IMR-90 (cell line): ENCODE data around the gene XPR1. TPM values are rescaled to one million over a fixed set of nuclear protein-coding genes. Genes with fewer than 3 reads are reported as not detected.

Experiments
- ATAC-seq: fragments of 200-7000 bp; cut with Tn5 transposase; 2 replicates; pipeline ENCODE4 v1.9.1; 2020; ENCODE audit warnings: low read depth, mild to moderate bottlenecking, moderate library complexity
- BruUV-seq: library from RNA; stranded (reverse); fragments of 400-500 nt; replicated peaks from 2 replicates; lab custom pipeline; 2021; lab: Mats Ljungman, UMichigan
- CTCF ChIA-PET: fragments of 300-600 bp; formaldehyde crosslinking; extraction: SDS; loops from one replicate; lab custom pipeline; 2021; ENCODE audit warnings: antibody characterized with exemption; lab: Yijun Ruan, JAX
- POLR2A ChIA-PET: fragments of 300-600 bp; sonication (Branson Sonifier 250); formaldehyde crosslinking; loops from one replicate; lab custom pipeline; 2022; ENCODE audit warnings: antibody characterized with exemption; ENCODE audit not compliant: unreplicated experiment; lab: Charles Lee
- DNase-seq: peaks from one replicate; pipeline ENCODE4 v3.0.0; 2013
- H2AFZ ChIP-seq: replicated peaks from 2 replicates; pipeline ENCODE3; 2013; ENCODE audit warnings: low read length, mild to moderate bottlenecking; ENCODE audit not compliant: poor library complexity
- H2AK5ac ChIP-seq: 2 replicates; pipeline ENCODE4 v1.6.1; 2013; ENCODE audit warnings: low read depth, low read length, inconsistent platforms
- H2AK9ac ChIP-seq: replicated peaks from 2 replicates; pipeline ENCODE3; 2013; ENCODE audit warnings: mild to moderate bottlenecking, low read depth, low read length, moderate library complexity; ENCODE audit not compliant: poor library complexity
- H2BK120ac ChIP-seq: 2 replicates; pipeline ENCODE4 v1.6.1; 2013; ENCODE audit warnings: low read depth, low read length, inconsistent platforms
- H2BK15ac ChIP-seq: 3 replicates; pipeline ENCODE4 v1.6.1; 2013; ENCODE audit warnings: low read depth, low read length, inconsistent platforms
- H2BK20ac ChIP-seq: 2 replicates; pipeline ENCODE4 v1.6.1; 2013; ENCODE audit warnings: low read depth, mild to moderate bottlenecking, inconsistent platforms, low read length, moderate library complexity
- H2BK5ac ChIP-seq: 2 replicates; pipeline ENCODE4 v1.6.1; 2013; ENCODE audit warnings: mild to moderate bottlenecking, low read depth, low read length, inconsistent platforms; ENCODE audit not compliant: poor library complexity, severe bottlenecking
- H3K14ac ChIP-seq: replicated peaks from 2 replicates; pipeline ENCODE4 v1.6.1; 2013; ENCODE audit warnings: low read depth, low read length, inconsistent platforms
- H3K18ac ChIP-seq: 2 replicates; pipeline ENCODE4 v1.6.1; 2013; ENCODE audit warnings: low read depth, low read length, control low read depth
- H3K23ac ChIP-seq: 2 replicates; pipeline ENCODE4 v1.6.1; 2013; ENCODE audit warnings: low read depth, low read length, inconsistent platforms
- H3K27ac ChIP-seq: 2 replicates; pipeline ENCODE4 v1.5.1; 2013; ENCODE audit warnings: mild to moderate bottlenecking, control low read depth, low read length; ENCODE audit not compliant: insufficient read depth
- H3K27me3 ChIP-seq: 2 replicates; pipeline ENCODE4 v1.6.1; 2013; ENCODE audit warnings: low read length; ENCODE audit not compliant: control insufficient read depth, insufficient read depth
- H3K36me3 ChIP-seq: 2 replicates; pipeline ENCODE4 v1.6.1; 2013; ENCODE audit warnings: low read length, mixed read lengths; ENCODE audit not compliant: control insufficient read depth, insufficient read depth
- H3K4ac ChIP-seq: 2 replicates; pipeline ENCODE4 v1.6.1; 2013; ENCODE audit warnings: low read depth, low read length, inconsistent platforms
- H3K4me1 ChIP-seq: 2 replicates; pipeline ENCODE4 v1.6.1; 2013; ENCODE audit warnings: low read length, mixed read lengths; ENCODE audit not compliant: control insufficient read depth, insufficient read depth
- H3K4me2 ChIP-seq: 2 replicates; pipeline ENCODE4 v1.6.1; 2013; ENCODE audit warnings: low read depth, mild to moderate bottlenecking, control low read depth, low read length, moderate library complexity
- H3K4me3 ChIP-seq: 2 replicates; pipeline ENCODE4 v1.5.1; 2013; ENCODE audit warnings: low read depth, mild to moderate bottlenecking, control low read depth, low read length, moderate library complexity; ENCODE audit not compliant: insufficient read depth
- H3K56ac ChIP-seq: 2 replicates; pipeline ENCODE4 v1.6.1; 2013; ENCODE audit warnings: low read length, inconsistent platforms; ENCODE audit not compliant: insufficient read depth; ENCODE audit errors: extremely low read depth
- H3K79me1 ChIP-seq, 2 experiments: 2 replicates each; pipeline ENCODE4 v1.6.1; 2013; ENCODE audit warnings: low read length in 2 of 2, inconsistent platforms in 1 of 2, low read depth in 1 of 2
- H3K9ac ChIP-seq: 2 replicates; pipeline ENCODE4 v1.6.1; 2013; ENCODE audit warnings: low read depth, low read length, control low read depth
- H3K9me1 ChIP-seq: 2 replicates; pipeline ENCODE4 v1.6.1; 2013; ENCODE audit warnings: low read length, inconsistent platforms; ENCODE audit not compliant: insufficient read depth
- H3K9me3 ChIP-seq: 2 replicates; pipeline ENCODE4 v1.6.1; 2013; ENCODE audit warnings: low read length; ENCODE audit not compliant: control insufficient read depth, insufficient read depth
- H4K20me1 ChIP-seq: 2 replicates; pipeline ENCODE4 v1.6.1; 2013; ENCODE audit warnings: low read length, inconsistent platforms; ENCODE audit not compliant: insufficient read depth
- H4K5ac ChIP-seq: 2 replicates; pipeline ENCODE4 v1.6.1; 2013; ENCODE audit warnings: mild to moderate bottlenecking, low read depth, low read length, control low read depth
- H4K8ac ChIP-seq, 2 experiments: 2 replicates each; pipeline ENCODE4 v1.6.1; 2013; ENCODE audit warnings: low read depth in 2 of 2, low read length in 2 of 2, control low read depth in 1 of 2, inconsistent platforms in 1 of 2
- H4K91ac ChIP-seq: 2 replicates; pipeline ENCODE4 v1.6.1; 2013; ENCODE audit warnings: low read depth, low read length, inconsistent platforms; ENCODE audit not compliant: insufficient read depth
- BHLHE40 ChIP-seq: fragments of 150-350 bp; IDR thresholded peaks from 2 replicates; pipeline ENCODE4 v1.6.1; 2016; ENCODE audit warnings: mild to moderate bottlenecking, low read depth, low read length
- CEBPB ChIP-seq: IDR thresholded peaks from 2 replicates; pipeline ENCODE4 v1.6.1; 2012; ENCODE audit warnings: low read depth, low read length, improper control_type of control experiment
- CHD1 ChIP-seq: IDR thresholded peaks from 2 replicates; pipeline ENCODE4 v1.6.1; 2012; ENCODE audit warnings: low read depth, low read length, improper control_type of control experiment
- CTCF ChIP-seq: conservative IDR thresholded peaks from 2 replicates; pipeline ENCODE4 v1.5.1; 2012; ENCODE audit warnings: mild to moderate bottlenecking, low read depth, low read length, improper control_type of control experiment
- ELK1 ChIP-seq: fragments of 150-350 bp; IDR thresholded peaks from 2 replicates; pipeline ENCODE4 v1.6.1; 2016; ENCODE audit warnings: low read depth, mild to moderate bottlenecking, low read length, moderate library complexity, borderline replicate concordance
- MAFK ChIP-seq: IDR thresholded peaks from 2 replicates; pipeline ENCODE4 v1.6.1; 2012; ENCODE audit warnings: low read depth, low read length, improper control_type of control experiment
- MAZ ChIP-seq: IDR thresholded peaks from 2 replicates; pipeline ENCODE4 v1.6.1; 2012; ENCODE audit warnings: low read depth, mild to moderate bottlenecking, low read length, improper control_type of control experiment, moderate library complexity, borderline replicate concordance
- MXI1 ChIP-seq: IDR thresholded peaks from 2 replicates; pipeline ENCODE4 v1.6.1; 2012; ENCODE audit warnings: low read depth, mild to moderate bottlenecking, low read length, moderate library complexity, borderline replicate concordance
- NFE2L2 ChIP-seq: fragments of 150-350 bp; IDR thresholded peaks from 2 replicates; pipeline ENCODE4 v1.6.1; 2016; ENCODE audit warnings: low read depth, mild to moderate bottlenecking, low read length
- RAD21 ChIP-seq: IDR thresholded peaks from 2 replicates; pipeline ENCODE4 v1.6.1; 2012; ENCODE audit warnings: low read length, improper control_type of control experiment
- RCOR1 ChIP-seq: IDR thresholded peaks from 2 replicates; pipeline ENCODE4 v1.6.1; 2012; ENCODE audit warnings: mild to moderate bottlenecking, low read length, improper control_type of control experiment; ENCODE audit not compliant: insufficient replicate concordance
- RFX5 ChIP-seq: IDR thresholded peaks from 2 replicates; pipeline ENCODE4 v1.8.0; 2012; ENCODE audit warnings: low read depth, mild to moderate bottlenecking, low read length, moderate library complexity
- SMC3 ChIP-seq: fragments of 150-350 bp; IDR thresholded peaks from 2 replicates; pipeline ENCODE4 v1.6.1; 2016; ENCODE audit warnings: low read depth, mild to moderate bottlenecking, antibody characterized with exemption, low read length, moderate library complexity
- USF2 ChIP-seq: fragments of 150-350 bp; IDR thresholded peaks from 2 replicates; pipeline ENCODE4 v1.6.1; 2017; ENCODE audit warnings: mild to moderate bottlenecking, antibody characterized with exemption, low read length, low read depth
- WGBS, 2 experiments: methylation state at CpG; one replicate each; pipeline versions ENCODE4 v1.1.5 to v1.1.7; 2013; ENCODE audit warnings: missing lambda C conversion rate in 2 of 2; ENCODE audit not compliant: insufficient read length in 1 of 2; ENCODE audit errors: extremely low coverage in 2 of 2; 5-methylcytosine and 5-hydroxymethylcytosine counted together
- dilution Hi-C: fragments of 300-500 bp; cut with HindIII; formaldehyde crosslinking; loops from one replicate; pipeline ENCODE4 v1.14.3; 2018; ENCODE audit warnings: low sequenced_read_pairs; ENCODE audit not compliant: unreplicated experiment
- in situ Hi-C: fragments of 300-500 bp; cut with MboI; formaldehyde crosslinking; loops from 3 replicates; pipeline ENCODE4 v1.14.3; 2019; ENCODE audit warnings: low sequenced_read_pairs, inconsistent platforms, mixed read lengths
- intact Hi-C: fragments of 100-400 bp; cut with micrococcal nuclease; formaldehyde crosslinking; loops from 2 replicates; pipeline ENCODE4 v1.10.0; 2022
- polyA plus RNA-seq, 3 experiments: library from polyadenylated mRNA; depleted of rRNA; stranded (reverse); fragments of >200 nt; gene quantifications; 2 replicates each; pipeline ENCODE4 v1.2.3, GENCODE V29; 2012; ENCODE audit warnings: low replicate concordance in 1 of 3
- total RNA-seq: library from RNA; depleted of rRNA; stranded (reverse); fragments of >200 nt; gene quantifications from 2 replicates; pipeline ENCODE4 v1.2.3, GENCODE V29; 2012

The XPR1 gene
- total and polyA plus RNA-seq, 2 of the 4 experiments (the other 2 are of a cell fraction): 11.8 to 25.1 TPM

GRCh38 chr1:180722586-180722985 is 90.8 kb downstream of the XPR1 start:
- Histone ChIP-seq H3K9me3 (no peaks in the 10 kb centered on the region), H3K27me3 (no peaks in the 10 kb centered on the region), H2BK15ac (no peak overlapping the region), H4K91ac (no peak overlapping the region), H2BK20ac (no peak overlapping the region), H3K9ac (no peak overlapping the region), H3K27ac (no peak overlapping the region), H2AK9ac (no peak overlapping the region), H3K4me3 (no peak overlapping the region), H3K79me1 (peaks cover 5 to 20% of the 10 kb centered on the region in 2 experiments; a peak in 3 of 4 replicates), H3K18ac (no peak overlapping the region), H4K20me1 (no peaks in the 10 kb centered on the region; the same call in 1 of the 2 replicates), H3K36me3 (no peaks in the 10 kb centered on the region), H3K4ac (no peak overlapping the region), H3K9me1 (no peaks in the 10 kb centered on the region), H3K4me1 (no peaks in the 10 kb centered on the region), H2AFZ (no peak overlapping the region), H3K23ac (no peak overlapping the region), H3K14ac (no peak overlapping the region), H3K4me2 (no peak overlapping the region), H4K8ac (no peak overlapping the region), H2BK5ac (no peak overlapping the region), H2AK5ac (no peak overlapping the region), H2BK120ac (no peak overlapping the region), H3K56ac (no peak overlapping the region), H4K5ac (no peak overlapping the region)
- in situ Hi-C loops (no loop called here), dilution Hi-C loops (no loop called here), intact Hi-C loops (no loop called here)
- BruUV-seq: no TSS peak
- no peak for ATAC-seq
- ChIA-PET CTCF (no interaction called here), POLR2A (no interaction called here)
- DNase-seq: no peak
- no peak for TF ChIP-seq ELK1
- TF ChIP-seq CTCF: no peak
- TF ChIP-seq NFE2L2: no peak
- TF ChIP-seq RCOR1: no peak
- TF ChIP-seq USF2: no peak
- no peak for TF ChIP-seq MAZ
- TF ChIP-seq CEBPB: no peak
- TF ChIP-seq MXI1: no peak
- no peak for TF ChIP-seq RFX5
- TF ChIP-seq RAD21: no peak
- TF ChIP-seq BHLHE40: no peak
- no peak for TF ChIP-seq SMC3
- no peak for TF ChIP-seq CHD1
- TF ChIP-seq MAFK: no peak
- no CpG with 5 or more reads among the region's 1 CpG for WGBS, 2 experiments
